ENCODE results near the gene UNC13D. TPM values are rescaled to one million over a fixed set of nuclear protein-coding genes. Genes with fewer than 3 reads are reported as not detected.

UNC13D gene
- total and polyA plus RNA-seq, 9 of the 15 experiments (the other 6 are each of a cell fraction or from before 2014, with no cell fraction given) = 0.86 to 244 (median 69.2) TPM

- TF ChIP-seq PHB2 (IDR thresholded peaks at IDR 0.05; ENCODE audit: low read depth) = no peak
- peak; percentile 62; the same call in 1 of the 2 replicates for TF ChIP-seq ZNF354B (CRISPR knock-in tag; IDR thresholded peaks at IDR 0.05)
- no peak for TF ChIP-seq ELK1 (CRISPR knock-in tag; IDR thresholded peaks at IDR 0.05)
- peak; percentile 95 for TF ChIP-seq ZNF589 (CRISPR knock-in tag; IDR thresholded peaks at IDR 0.05; ENCODE audit: low read depth)
- no peak for TF ChIP-seq MCM2 (IDR thresholded peaks at IDR 0.05; ENCODE audit: low read depth)
- TF ChIP-seq ZBTB34 (CRISPR knock-in tag; IDR thresholded peaks at IDR 0.05) = no peak
- TF ChIP-seq THAP7 (CRISPR knock-in tag; IDR thresholded peaks at IDR 0.05) = peak; percentile 38; the same call in 1 of the 2 replicates
- TF ChIP-seq GATAD2A (IDR thresholded peaks at IDR 0.05) = peak; percentile 99
- peak; percentile 8; the same call in 1 of the 2 replicates for TF ChIP-seq ZNF444 (CRISPR knock-in tag; IDR thresholded peaks at IDR 0.05)
- no peak for TF ChIP-seq STAT5B (CRISPR knock-in tag; IDR thresholded peaks at IDR 0.05)
- TF ChIP-seq ZNF407 (IDR thresholded peaks at IDR 0.05; ENCODE audit: low read depth) = no peak
- TF ChIP-seq BHLHE40 (IDR thresholded peaks at IDR 0.05; ENCODE audit: low read length) = peak; percentile 79
- peak; percentile 91 for TF ChIP-seq JUND (IDR thresholded peaks at IDR 0.05; ENCODE audit: borderline replicate concordance, low read depth, low read length)
- TF ChIP-seq JUND (tag; IDR thresholded peaks at IDR 0.05; ENCODE audit: borderline replicate concordance, low read depth, low read length) = peak; percentile 86; the same call in 2 of the 3 replicates
- peak; percentile 94 for TF ChIP-seq ZNF175 (CRISPR knock-in tag; IDR thresholded peaks at IDR 0.05; ENCODE audit: low read depth)
- no peak for TF ChIP-seq PTBP1 (IDR thresholded peaks at IDR 0.05; ENCODE audit: low read depth, low read length)
- TF ChIP-seq BRF1 (IDR thresholded peaks at IDR 0.05; ENCODE audit: borderline replicate concordance, extremely low read depth, insufficient read length) = no peak
Measured at GRCh38 chr17:75785016-75785890, 59.0 kb downstream of the UNC13D start (continued).
